ENCODE data around the gene UBE2L3. TPM values are rescaled to one million over a fixed set of nuclear protein-coding genes. Genes with fewer than 3 reads are reported as not detected.

UBE2L3 gene
- total and polyA plus RNA-seq, 2 of the 13 experiments (the other 11 are each of a cell fraction or from before 2014, with no cell fraction given), result 30.2 to 58.1 TPM

DNA sequence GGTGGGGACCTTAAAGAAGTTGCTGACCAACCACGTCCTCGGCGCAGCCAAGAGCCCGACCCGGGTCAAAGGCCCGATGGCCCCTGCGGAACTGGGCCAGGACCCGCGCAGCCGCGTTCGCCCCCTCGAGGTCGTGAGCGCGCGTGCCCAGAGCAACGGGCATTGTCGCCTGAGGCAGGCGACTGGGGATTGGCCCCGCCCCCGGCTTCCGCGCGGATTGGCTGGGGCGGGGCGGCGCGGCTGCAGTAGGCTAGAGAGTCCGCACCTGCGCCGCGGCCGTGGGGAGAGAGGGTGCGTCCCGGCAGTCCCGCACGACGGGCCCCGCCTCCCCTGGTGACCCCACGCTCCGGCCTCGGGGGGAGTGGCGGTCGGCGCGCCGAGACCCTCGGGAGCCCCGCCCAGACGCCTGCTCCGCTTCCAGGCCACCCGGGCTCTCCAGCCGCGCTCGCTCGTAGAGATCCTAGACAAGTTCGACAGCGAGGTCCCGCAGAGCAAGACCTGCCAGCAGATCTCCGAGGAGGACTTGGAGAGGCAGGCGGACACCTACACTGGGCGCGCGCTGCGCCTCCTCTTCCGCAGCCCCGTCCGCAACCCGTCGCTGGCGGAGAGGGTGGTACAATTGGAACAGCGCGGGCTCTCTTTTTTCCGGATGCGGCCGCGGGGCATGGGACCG is 90.0 kb downstream of the UBE2L3 start (continued):
- TF ChIP-seq, protein P1, sequence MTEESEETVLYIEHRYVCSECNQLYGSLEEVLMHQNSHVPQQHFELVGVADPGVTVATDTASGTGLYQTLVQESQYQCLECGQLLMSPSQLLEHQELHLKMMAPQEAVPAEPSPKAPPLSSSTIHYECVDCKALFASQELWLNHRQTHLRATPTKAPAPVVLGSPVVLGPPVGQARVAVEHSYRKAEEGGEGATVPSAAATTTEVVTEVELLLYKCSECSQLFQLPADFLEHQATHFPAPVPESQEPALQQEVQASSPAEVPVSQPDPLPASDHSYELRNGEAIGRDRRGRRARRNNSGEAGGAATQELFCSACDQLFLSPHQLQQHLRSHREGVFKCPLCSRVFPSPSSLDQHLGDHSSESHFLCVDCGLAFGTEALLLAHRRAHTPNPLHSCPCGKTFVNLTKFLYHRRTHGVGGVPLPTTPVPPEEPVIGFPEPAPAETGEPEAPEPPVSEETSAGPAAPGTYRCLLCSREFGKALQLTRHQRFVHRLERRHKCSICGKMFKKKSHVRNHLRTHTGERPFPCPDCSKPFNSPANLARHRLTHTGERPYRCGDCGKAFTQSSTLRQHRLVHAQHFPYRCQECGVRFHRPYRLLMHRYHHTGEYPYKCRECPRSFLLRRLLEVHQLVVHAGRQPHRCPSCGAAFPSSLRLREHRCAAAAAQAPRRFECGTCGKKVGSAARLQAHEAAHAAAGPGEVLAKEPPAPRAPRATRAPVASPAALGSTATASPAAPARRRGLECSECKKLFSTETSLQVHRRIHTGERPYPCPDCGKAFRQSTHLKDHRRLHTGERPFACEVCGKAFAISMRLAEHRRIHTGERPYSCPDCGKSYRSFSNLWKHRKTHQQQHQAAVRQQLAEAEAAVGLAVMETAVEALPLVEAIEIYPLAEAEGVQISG (CRISPR knock-in tag; IDR thresholded peaks at IDR 0.05), result peak; percentile 97
- TF ChIP-seq ZMYM3 (CRISPR knock-in tag; IDR thresholded peaks at IDR 0.05) (no peak), FOXC1 (CRISPR knock-in tag; IDR thresholded peaks at IDR 0.05; ENCODE audit: borderline replicate concordance) (peak; percentile 62; the same call in 1 of the 2 replicates), SNAPC2 (CRISPR knock-in tag; IDR thresholded peaks at IDR 0.05) (no peak), PHF8 (CRISPR knock-in tag; IDR thresholded peaks at IDR 0.05) (peak; percentile 71), CAMTA2 (CRISPR knock-in tag; IDR thresholded peaks at IDR 0.05; ENCODE audit: borderline replicate concordance) (no peak), CHD2 (IDR thresholded peaks at IDR 0.05; ENCODE audit: low read depth, low read length) (no peak), MTA3 (CRISPR knock-in tag; IDR thresholded peaks at IDR 0.05) (no peak), NFATC3 (CRISPR knock-in tag; IDR thresholded peaks at IDR 0.05) (no peak), ZNF121 (CRISPR knock-in tag; IDR thresholded peaks at IDR 0.05) (0 out of 2 replicates have a peak, but pooled peaks have one; percentile 35), IRF1 (CRISPR knock-in tag; IDR thresholded peaks at IDR 0.05; ENCODE audit: low read depth) (no peak), ZNF703 (CRISPR knock-in tag; IDR thresholded peaks at IDR 0.05; ENCODE audit: borderline replicate concordance) (peak; percentile 85; the same call in 1 of the 2 replicates), ZFAT (CRISPR knock-in tag; conservative IDR thresholded peaks at IDR 0.05) (no peak), ERF (CRISPR knock-in tag; IDR thresholded peaks at IDR 0.05) (peak; percentile 85), EEA1 (CRISPR knock-in tag; IDR thresholded peaks at IDR 0.05; ENCODE audit: borderline replicate concordance) (0 out of 2 replicates have a peak, but pooled peaks have one; percentile 33), ZNF350 (CRISPR knock-in tag; IDR thresholded peaks at IDR 0.05; ENCODE audit: borderline replicate concordance, low read depth) (no peak; the same call in 1 of the 2 replicates), MIER2 (CRISPR knock-in tag; IDR thresholded peaks at IDR 0.05) (no peak), FIP1L1 (IDR thresholded peaks at IDR 0.05; ENCODE audit: borderline replicate concordance, insufficient read depth, low read depth, low read length) (no peak), ZEB1 (IDR thresholded peaks at IDR 0.05; ENCODE audit: insufficient replicate concordance, low read depth) (no peak), DNMT1 (CRISPR knock-in tag; IDR thresholded peaks at IDR 0.05) (peak; percentile 73; the same call in 1 of the 2 replicates), FOXK1 (CRISPR knock-in tag; IDR thresholded peaks at IDR 0.05; ENCODE audit: borderline replicate concordance, low read depth) (no peak), CEBPB (IDR thresholded peaks at IDR 0.05; ENCODE audit: borderline replicate concordance, low read depth, low read length) (no peak)
- TF ChIP-seq, protein P2, sequence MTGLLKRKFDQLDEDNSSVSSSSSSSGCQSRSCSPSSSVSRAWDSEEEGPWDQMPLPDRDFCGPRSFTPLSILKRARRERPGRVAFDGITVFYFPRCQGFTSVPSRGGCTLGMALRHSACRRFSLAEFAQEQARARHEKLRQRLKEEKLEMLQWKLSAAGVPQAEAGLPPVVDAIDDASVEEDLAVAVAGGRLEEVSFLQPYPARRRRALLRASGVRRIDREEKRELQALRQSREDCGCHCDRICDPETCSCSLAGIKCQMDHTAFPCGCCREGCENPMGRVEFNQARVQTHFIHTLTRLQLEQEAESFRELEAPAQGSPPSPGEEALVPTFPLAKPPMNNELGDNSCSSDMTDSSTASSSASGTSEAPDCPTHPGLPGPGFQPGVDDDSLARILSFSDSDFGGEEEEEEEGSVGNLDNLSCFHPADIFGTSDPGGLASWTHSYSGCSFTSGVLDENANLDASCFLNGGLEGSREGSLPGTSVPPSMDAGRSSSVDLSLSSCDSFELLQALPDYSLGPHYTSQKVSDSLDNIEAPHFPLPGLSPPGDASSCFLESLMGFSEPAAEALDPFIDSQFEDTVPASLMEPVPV (CRISPR knock-in tag; IDR thresholded peaks at IDR 0.05), result peak; percentile 69; the same call in 1 of the 2 replicates
- TF ChIP-seq, protein P3, sequence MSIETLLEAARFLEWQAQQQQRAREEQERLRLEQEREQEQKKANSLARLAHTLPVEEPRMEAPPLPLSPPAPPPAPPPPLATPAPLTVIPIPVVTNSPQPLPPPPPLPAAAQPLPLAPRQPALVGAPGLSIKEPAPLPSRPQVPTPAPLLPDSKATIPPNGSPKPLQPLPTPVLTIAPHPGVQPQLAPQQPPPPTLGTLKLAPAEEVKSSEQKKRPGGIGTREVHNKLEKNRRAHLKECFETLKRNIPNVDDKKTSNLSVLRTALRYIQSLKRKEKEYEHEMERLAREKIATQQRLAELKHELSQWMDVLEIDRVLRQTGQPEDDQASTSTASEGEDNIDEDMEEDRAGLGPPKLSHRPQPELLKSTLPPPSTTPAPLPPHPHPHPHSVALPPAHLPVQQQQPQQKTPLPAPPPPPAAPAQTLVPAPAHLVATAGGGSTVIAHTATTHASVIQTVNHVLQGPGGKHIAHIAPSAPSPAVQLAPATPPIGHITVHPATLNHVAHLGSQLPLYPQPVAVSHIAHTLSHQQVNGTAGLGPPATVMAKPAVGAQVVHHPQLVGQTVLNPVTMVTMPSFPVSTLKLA (IDR thresholded peaks at IDR 0.05), result no peak
